HG03439 (cell line): ENCODE data around the gene B3GALNT1.
"Not testable (repeated sequence)": the region's sequence is repeated elsewhere in the genome, so short reads cannot be mapped to it uniquely, and the experiment has no call there.

Experiments
- ATAC-seq: cut with Tn5 transposase; IDR thresholded peaks from one replicate; pipeline ENCODE4 v1.9.1; 2021; ENCODE audit warnings: mild to moderate bottlenecking, moderate library complexity; ENCODE audit not compliant: unreplicated experiment

The B3GALNT1 gene

DNA sequence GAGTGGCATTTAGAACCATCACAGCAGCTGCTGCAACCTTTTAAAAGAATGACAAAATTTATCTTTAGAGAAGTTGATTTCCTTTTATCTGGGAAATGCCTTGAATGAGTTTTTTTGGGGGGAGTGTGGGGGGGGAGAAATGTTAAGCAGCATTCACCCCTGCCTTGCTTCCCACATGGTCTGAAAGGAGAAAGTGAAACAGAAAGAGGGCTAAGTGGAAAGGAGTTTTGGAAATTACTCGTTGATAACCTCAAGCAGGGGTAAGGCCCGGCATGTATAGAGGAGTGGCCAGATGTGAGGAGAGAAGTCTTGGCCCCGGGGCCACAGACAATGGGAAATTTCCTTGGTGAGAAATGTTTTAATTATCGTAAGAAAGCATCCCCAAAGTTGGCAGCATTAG, 23.5 kb downstream of the B3GALNT1 start:
- ATAC-seq, result no peak

DNA sequence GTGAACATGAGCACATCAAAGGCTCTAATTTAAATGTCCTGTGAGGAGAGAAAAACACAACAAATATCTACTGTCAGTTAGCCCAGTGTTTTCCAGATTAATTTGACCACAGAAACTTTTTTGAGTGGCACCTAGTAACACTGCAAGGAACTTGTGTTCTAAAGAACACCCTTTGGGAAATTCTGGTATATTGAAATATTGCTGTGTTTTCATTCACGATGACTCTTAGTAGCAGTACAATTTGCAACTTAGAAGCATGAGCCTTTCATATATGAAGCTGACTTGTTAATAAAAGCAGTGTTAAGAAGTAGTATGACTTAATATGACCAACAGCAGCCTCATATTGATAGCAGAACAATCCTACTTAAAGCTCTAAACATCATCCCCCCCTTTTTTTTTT, 32.0 kb downstream of the B3GALNT1 start:
- no peak for ATAC-seq

DNA sequence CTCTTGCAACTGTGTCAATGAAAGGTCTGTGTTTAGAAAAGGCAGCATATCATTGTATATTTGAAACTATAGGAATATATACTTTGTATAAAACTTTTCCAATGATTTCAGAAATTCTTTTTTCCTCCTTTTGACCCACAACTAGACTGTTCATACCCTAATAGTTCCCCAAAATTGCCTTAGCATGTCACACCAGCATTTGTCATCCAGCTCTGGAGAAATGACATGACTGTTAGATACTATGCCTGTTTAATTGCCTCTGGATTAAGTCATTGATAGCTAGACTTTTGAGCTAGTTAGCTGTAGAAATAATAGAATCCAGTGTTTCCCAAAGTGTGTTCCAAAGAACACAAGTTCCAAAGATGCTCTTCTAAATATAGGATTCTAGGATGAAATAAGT, 32.4 kb downstream of the B3GALNT1 start:
- no peak for ATAC-seq

DNA sequence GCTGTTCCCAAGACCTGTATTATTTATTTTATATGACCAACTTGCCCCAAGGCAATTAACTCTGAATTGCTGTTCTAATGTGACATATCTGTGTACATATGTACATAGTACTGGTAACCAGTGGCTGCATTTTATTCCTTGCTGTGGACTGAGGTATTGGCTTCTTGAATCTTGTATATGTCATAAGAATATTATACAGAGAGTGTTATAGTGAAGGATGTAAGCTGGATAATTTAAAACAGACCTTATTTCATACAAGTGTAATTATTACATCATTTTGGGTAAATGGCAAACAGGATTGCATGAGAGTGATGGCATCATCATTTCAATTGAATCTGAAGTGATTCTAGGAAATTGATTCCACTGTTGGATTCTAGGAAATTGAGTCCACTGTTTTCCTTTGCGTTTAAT, 32.9 kb downstream of the B3GALNT1 start:
- ATAC-seq, result no peak

DNA sequence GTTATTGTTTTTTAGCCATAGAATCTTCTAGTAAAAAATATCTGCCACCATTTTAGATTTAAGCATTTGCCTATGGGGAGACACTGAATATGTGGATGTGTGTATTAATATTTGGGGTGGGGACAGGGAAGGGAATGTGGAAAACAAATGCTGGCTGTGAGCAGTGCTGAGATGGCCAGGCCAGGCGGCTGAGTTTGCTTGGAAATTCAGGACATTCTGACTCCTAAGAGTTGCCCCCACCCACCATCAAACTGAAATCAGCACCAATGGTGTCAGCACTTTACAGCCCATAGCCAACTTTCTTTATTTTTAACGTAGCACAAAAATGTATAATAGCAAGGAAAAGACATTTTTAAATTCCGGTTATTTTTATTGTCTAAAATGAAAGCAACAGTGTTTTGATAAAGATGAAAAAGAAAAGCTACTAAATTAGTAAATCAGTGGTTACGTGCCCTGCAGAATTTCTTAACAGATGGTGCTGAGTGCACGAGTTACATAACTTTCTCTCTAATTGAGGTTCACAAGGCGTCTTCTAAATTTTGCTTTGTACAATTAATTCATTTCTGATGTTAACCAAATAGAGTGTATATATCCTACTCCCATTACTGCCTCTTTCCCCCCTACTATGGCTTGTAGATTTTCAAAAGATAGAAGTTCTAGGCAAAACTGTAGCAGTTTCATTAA, 34.0 kb downstream of the B3GALNT1 start:
- ATAC-seq, result no peak

DNA sequence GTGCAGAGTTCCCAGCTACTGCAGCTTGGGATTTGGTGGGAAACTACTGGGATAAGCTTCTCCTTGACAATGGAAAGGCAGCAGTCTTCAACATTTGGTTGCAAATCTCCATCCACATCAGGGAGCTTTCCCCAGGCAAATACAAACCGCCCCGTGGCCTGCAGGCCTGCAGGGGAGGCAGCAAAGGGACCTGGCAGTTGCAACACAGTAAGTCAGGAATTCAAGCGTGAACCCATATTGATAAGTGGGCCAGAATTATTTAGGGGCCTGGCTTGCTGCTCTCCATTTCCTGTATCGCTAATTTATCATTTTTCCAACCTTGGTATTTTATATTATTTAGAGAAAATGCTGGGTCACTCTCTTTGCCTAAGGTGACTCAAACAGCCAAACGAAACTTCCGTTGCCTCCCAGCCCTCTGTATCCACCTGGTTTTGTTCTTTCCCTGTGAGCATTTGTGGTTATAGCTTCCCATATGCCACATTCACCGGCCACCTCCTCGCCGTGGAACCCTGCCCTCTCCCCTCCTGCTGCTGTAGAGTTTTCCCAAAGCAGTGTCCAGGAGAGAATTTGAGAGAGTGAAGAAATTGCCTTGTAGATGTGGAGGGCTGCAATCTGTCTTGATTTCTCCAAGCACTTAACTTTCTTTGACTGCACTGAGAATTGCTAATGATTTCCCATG, 34.8 kb downstream of the B3GALNT1 start:
- no peak for ATAC-seq

DNA sequence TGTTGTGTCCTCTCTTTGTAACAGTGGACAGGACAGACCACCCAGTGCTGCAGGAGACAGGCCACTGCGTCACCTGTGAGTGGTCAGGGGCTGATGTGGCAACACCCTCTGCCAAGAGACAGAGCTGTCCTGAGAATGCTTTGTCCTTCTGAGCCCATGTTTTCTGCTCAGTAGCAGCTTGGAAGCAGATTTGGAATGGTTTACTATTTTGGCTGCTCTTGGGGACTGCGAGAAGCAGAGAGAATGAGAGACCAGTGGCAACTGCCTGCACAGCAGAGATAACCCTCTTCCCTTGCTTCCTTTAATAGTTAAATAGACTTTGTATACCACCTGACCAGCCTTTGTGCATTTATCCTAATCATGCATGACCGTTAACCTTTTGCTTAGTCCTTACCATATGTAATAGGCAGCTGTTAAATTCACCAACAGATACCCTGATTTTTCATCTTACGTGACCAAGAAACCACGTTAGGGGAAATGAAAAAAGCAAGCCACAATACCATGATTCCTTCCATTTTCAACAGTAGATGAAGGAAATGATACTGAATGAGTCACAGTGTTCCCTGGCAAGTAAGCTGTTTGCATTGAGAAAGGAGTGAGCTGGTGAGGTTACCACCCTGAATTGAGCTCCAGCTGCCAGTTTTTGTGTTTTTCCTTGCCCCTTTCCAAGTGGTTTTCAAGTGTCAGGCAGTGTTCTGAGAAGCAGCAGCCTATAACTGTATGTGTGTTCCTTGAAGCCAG, 35.5 kb downstream of the B3GALNT1 start:
- ATAC-seq, result peak; percentile 82

DNA sequence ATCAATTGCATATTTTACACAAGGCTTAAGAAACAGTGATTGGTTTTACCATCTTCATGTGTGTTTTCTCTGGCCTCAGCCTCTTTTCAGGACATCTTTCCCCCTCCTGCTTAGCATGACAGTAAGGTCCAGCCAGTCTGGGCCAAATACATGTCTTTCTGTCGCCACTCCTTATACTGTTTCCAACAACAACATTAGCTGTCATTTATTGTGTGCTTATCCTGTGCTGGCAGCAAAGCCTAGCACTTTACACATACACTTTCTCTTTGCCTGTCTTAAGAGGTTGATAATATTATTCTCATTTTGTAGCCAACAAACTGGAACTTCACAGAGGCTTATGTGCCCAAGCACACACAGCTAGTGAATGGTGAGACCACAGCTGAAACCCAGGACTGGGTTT, 37.8 kb downstream of the B3GALNT1 start:
- ATAC-seq, result no peak

DNA sequence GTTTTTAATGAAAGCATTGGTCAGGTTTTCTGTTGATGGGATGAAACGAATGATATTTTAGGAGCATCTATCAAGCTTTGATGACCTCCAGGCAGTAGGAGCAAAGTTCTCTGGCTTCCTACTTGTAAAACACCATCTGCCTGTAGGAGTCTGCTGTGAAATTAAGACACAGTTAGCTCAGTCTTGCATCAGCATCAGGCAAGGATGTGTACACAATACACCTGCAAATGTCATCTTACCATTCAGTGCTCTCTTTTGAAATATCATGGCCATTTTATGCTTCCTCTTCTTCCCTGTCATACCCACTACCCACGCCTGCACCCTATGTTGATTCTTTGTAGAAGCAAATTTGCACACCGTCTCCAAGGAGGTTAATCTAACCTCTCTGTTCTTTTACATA, 38.2 kb downstream of the B3GALNT1 start:
- no peak for ATAC-seq

DNA sequence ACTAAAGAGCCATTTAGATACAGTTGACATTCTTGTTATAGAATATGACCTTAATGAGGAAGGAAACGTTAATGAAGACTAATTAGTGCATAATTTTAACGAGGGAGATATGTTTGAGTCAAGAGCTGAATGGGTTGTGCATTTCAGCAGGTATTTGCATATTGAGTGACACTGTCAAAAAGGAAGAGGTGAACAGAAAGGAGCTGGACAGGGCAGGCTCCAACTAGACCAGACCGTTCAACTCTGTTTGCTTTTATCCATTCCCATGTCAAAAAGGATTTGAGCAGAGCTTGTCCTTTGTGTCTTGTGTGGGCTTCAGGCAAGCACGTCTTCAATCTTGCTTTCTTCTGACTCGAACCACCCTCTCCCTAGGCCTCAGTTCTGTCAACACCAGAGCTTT, 40.7 kb downstream of the B3GALNT1 start:
- no peak for ATAC-seq

DNA sequence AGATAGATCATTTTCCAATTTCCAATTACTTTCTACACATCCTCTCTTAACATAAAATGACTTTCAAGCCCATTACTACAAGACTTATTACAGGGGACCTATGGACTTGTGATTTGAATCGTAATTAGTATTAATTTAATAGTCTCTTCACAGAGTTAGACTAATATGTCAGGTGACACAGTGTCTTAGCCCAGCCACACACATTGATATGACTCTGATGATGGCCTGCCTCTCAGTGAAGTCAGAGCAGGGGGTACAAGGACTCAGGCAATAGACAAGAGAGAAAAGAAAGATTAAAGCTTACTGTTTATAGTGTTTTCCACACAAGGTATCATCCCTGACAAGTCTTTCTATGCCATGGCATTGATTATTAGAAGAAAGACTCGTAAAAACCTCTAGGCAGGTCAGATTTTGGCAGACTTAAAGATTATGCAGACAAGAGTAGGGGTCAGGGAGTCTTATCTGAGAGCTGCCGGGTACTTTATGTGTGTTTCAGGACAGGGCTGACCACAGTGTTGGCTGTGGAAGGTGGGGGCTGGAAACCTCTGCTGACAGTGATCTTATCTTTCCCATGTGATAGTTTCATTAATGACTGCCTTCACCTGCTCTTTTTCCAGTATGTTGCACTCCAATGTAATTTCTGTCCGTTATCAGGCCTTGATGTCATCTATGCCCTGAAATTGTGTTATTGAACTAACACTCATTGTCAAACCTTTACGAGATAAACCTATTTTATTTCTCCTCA, 50.1 kb downstream of the B3GALNT1 start:
- ATAC-seq, result no peak

DNA sequence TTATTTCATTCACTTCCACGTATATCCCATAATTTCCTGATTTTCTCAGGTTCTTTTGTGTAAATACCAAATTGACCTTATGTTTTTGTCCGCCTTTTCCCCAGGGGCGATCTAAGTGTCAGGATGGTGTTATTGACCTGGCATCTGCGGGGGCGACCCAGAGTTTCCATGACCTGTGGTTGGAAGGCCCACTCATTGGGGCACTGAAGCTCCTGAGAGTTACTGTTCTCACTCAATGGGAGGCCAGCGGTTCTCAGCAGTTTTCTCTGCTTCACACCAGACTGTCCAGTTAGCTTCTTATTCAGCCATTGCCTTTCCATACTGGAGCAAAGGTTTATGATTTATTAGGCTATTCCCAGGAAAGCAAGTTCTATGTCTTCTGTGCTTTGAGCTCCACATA, 53.3 kb downstream of the B3GALNT1 start:
- no peak for ATAC-seq

DNA sequence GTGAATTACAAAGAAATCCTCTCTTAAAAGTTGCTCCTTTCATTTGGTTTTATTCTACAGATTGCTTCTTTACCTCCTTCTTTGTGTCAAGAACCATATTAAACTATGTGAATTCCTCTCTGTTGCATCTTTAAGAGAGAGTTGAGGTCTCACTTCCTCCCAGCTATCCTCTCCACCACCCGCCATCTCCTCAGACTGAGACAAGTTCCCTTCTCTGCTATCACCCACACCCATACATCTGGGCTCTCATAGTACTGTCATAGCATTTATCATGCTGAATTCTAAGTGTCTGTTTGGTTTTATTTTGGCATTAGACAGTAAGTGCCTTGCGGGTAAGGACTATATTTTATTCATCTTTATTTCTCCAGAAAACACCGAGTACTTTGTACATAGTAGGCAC, 54.2 kb downstream of the B3GALNT1 start:
- ATAC-seq, result no peak

DNA sequence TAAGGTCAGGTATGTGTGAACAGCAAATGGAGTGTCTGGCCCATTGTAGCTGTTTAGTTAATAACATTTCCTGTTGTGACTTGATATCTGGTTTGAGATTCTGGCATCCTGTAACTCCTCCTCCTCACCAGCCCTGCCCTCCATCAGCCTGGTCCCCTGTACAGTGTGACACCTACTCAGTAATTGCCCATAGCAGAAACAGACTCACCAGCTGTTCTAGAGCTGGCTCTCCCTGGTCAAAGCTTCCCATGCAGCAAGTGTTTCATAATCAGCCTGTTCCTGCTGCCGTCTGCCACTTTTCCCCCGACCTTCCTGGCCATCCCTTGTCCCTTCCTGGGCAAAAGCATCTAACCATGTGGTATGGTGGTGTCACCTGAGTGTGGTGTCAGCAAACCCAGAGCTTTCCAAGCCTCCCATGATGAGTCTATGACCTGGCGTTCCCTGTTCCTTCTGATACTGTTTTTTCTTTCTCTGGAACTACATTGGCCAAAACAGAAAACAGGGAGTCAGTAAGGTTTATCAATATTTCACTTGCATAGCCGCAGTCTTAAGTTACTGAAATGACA, 55.4 kb downstream of the B3GALNT1 start:
- ATAC-seq, result no peak

DNA sequence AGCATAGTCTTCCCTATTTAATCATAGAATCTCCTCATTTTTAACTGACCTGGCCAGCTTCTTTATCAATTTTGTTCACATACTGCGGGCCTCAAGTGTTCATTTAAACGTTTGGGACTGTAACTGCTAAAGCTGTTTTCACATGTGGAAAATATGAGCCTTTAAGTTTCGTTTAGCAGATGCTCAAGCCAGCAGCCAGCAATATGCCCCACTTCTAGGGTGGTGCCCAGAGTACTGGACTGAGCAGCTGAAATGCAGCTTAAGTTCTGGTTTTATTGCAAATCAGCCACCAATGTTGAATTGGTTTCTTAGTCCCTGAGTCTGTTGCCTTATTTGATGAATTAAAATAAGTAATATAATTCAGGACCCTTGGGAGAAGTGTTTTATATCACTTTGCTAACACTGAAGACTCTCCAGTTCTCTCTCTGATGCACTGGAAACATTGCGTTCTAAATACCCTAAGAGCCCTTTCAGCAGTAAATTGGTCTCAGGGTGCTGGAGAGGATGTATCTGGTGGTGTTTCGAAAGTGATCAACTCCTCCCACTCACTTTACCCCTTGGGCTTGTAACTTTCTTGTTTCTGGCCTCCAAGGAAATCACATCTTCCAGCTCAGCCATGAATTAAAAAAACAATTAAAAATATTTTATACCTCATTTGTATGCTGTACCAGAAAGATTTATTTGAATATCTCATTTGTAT, 61.7 kb downstream of the B3GALNT1 start:
- peak; percentile 87 for ATAC-seq

DNA sequence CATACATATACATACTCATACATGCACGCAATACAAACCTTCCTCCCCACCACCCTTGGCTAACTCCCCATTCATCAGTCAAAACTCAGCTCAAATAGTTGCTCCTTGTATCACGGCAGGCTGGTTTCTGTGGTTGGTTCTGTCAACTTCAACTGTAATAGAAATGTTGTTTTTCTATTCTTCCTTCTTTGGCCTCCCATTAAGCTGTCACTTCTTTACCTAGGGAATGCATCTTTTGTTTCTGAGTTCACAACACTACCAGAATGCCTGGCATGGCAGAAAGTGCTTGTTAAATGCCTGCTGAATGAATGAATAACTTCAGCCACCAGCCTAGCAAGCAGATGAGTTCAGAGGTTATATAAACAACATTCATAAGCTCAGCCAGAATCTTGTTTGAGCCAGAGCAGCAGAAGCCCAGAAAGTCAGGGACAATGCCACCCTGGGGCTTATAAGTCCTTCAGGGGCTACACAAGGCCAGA, 63.1 kb downstream of the B3GALNT1 start:
- ATAC-seq, result no peak

DNA sequence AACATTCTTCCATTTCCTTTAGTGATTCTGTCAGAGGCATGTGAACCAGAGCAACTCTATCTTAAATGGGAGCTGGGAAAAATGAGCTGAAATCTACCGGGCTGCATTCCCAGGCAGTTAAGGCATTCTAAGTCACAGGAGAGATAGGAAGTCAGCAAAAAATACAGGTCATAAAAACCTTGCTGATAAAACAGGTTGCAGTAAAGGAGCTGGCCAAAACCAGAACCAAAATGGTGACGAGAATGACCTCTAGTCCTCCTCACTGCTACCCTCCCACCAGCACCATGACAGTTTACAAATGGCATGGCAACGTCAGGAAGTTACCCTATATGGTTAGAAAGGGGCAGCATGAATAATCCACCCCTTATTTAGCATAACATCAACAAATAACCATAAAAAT, 66.4 kb downstream of the B3GALNT1 start:
- no peak for ATAC-seq

DNA sequence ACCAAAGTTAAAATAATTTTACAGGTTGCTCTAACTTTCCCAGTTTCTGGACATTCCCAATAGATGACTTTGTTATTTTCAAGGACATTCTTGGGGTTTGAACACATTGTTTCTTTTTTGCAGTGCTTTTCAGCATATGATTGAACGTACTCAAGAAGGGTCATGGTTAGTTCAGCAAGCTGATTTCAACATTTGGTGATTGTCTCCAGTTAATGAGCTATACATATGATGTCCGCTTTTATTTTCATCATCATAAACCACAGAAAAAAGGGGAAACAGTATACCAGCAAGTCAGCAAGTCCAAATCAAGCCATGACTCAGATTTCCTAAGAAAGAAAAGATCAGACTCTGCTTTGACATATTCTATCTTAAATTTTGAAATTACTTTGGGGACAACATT, 69.4 kb downstream of the B3GALNT1 start:
- ATAC-seq, result no peak

DNA sequence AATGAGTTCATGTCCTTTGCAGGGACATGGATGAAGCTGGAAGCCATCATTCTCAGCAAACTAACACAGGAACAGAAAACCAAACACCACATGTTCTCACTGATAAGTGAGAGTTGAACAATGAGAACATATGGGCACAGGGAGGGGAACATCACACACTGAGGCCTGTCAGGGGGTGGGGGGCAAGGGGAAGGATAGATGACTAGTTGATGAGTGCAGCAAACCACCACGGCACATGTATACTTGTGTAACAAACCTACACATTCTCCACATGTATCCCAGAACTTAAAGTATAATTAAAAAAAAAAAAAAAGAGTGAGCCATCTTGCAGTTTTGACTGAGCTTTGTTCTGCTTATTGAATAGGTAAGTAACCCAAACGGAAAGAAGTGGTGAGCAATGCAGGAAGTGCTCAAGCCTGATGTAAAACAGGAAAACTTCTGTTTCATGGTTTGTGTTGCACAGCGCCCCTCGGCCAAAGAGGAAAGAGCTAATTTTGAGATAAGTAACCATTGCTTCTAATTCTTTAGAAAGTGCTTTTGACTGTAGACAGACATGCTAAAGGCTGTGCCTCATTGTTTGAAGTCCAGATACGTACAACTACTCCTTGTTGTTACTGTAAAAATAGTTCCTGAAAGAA, 70.1 kb downstream of the B3GALNT1 start:
- ATAC-seq, result not testable (repeated sequence)
